Measurements from ENCODE around the gene SEC24B. TPM values are rescaled to one million over a fixed set of nuclear protein-coding genes. Genes with fewer than 3 reads are reported as not detected.

SEC24B gene
- total and polyA plus RNA-seq, 9 donors = 17.2 to 40.7 (median 33.8) TPM

- Histone ChIP-seq H3K27ac (no peak overlapping the region), H3K9me3 (no peaks in the 10 kb centered on the region), H3K36me3 (no peaks in the 10 kb centered on the region), H3K4me3 (no peak overlapping the region), H3K4me1 (ENCODE audit: insufficient read depth) (peaks cover 4% of the 10 kb centered on the region), H3K27me3 (no peaks in the 10 kb centered on the region)
- TF ChIP-seq, protein P1, sequence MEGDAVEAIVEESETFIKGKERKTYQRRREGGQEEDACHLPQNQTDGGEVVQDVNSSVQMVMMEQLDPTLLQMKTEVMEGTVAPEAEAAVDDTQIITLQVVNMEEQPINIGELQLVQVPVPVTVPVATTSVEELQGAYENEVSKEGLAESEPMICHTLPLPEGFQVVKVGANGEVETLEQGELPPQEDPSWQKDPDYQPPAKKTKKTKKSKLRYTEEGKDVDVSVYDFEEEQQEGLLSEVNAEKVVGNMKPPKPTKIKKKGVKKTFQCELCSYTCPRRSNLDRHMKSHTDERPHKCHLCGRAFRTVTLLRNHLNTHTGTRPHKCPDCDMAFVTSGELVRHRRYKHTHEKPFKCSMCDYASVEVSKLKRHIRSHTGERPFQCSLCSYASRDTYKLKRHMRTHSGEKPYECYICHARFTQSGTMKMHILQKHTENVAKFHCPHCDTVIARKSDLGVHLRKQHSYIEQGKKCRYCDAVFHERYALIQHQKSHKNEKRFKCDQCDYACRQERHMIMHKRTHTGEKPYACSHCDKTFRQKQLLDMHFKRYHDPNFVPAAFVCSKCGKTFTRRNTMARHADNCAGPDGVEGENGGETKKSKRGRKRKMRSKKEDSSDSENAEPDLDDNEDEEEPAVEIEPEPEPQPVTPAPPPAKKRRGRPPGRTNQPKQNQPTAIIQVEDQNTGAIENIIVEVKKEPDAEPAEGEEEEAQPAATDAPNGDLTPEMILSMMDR (IDR thresholded peaks at IDR 0.05) = no peak
- TF ChIP-seq POLR2A (IDR thresholded peaks at IDR 0.05) (no peak), EP300 (IDR thresholded peaks at IDR 0.05) (no peak)
- no peak for DNase-seq
- intact Hi-C loops (cut with DNase I) = no loop called here
Measured at GRCh38 chr4:109390115-109390768, 43.4 kb upstream of the SEC24B start.

DNA sequence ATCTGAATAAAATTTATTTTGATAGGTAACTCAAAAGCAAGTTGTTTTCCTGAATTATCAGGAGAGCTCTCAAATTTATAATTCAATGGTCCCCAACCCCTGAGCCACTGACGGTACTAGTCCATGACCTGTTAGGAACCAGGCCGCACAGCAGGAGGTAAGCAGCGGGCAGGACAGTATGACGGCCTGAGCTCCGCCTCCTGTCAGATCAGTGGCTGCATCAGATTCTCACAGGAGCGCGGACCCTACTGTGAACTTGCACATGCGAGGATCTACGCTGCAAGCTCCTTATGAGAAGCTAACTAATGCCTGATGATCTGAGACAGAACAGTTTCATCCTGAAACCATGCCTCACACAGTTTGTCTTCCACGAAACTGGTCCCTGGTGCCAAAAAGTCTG is 37.9 kb upstream of the SEC24B start:
- no peak overlapping the region for H3K27ac ChIP-seq
- no peaks in the 10 kb centered on the region for H3K9me3 ChIP-seq
- H3K36me3 ChIP-seq = no peaks in the 10 kb centered on the region
- H3K27me3 ChIP-seq = no peaks in the 10 kb centered on the region
- intact Hi-C loops (cut with DNase I) = no loop called here
- TF ChIP-seq POLR2A (IDR thresholded peaks at IDR 0.05) = no peak
- no peak for TF ChIP-seq EP300 (IDR thresholded peaks at IDR 0.05)
- TF ChIP-seq, protein P1 (IDR thresholded peaks at IDR 0.05) = no peak
- H3K4me1 ChIP-seq (ENCODE audit: insufficient read depth) = no peaks in the 10 kb centered on the region
- no peak for DNase-seq
- no peak overlapping the region for H3K4me3 ChIP-seq
- WGBS, 3 donors = 85 to 91% (median 87%) methylated on average over 10 of the region's 10 CpGs

DNA sequence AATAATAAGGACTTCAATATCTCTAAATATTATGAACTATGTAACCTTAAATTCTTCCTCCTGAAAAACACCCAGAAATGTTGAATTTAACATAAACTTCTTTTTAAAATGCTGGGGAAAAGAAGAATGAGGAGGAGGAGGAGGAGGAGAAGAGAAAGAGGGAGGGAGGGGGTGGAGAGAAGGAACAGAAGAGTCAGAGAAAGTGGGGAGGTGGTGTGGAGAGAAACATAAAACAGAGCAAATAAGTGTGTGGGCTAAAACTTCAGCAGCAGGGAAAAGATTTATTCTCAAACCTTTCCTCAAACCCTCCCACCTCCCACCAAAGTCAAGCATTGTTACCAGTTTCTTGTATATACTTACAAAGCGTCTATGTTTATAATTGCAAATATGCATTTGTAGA is 34.7 kb upstream of the SEC24B start:
- intact Hi-C loops (cut with DNase I) = no loop called here
- H3K4me1 ChIP-seq (ENCODE audit: insufficient read depth) = no peaks in the 10 kb centered on the region
- DNase-seq = no peak
- H3K4me3 ChIP-seq = no peak overlapping the region
- no peaks in the 10 kb centered on the region for H3K27me3 ChIP-seq
- TF ChIP-seq EP300 (IDR thresholded peaks at IDR 0.05) = no peak
- TF ChIP-seq POLR2A (IDR thresholded peaks at IDR 0.05) = no peak
- no peaks in the 10 kb centered on the region for H3K36me3 ChIP-seq
- no peaks in the 10 kb centered on the region for H3K9me3 ChIP-seq
- 32 to 54% (median 36%) methylated on average over 1 of the region's 1 CpG for WGBS, 3 donors
- H3K27ac ChIP-seq = no peak overlapping the region

DNA sequence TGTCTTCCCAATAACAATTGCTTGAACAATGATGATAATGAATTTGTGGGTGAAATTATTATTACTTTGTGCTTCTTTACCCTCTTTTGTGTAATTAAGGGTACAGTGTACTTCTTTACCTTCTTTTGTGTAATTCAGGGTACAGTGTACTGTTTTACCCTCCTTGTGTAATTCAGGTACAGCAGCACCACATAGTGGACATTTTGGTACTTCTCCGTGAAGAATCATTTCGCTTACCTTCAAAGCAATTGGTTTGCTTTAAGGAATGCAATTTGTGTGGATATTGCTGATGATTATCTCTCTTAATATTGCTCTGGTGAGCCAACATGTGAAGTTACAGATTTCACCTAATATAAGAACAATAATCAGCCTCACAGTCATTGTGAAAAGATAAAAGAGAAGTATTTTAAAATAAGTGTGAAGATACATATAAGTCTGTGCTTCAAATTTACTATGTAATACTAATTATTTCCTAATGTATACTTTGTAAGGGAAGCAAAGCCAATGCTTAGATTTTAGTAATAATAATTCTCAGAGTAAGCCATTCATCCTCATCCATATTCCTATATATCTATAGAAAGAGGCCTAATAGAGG is 27.2 kb upstream of the SEC24B start:
- no peak overlapping the region for H3K4me3 ChIP-seq
- 2 to 7% (median 5%) methylated on average over 2 of the region's 2 CpGs for WGBS, 3 donors
- H3K4me1 ChIP-seq (ENCODE audit: insufficient read depth) = no peaks in the 10 kb centered on the region
- intact Hi-C loops (cut with DNase I) = loop anchor here (5.0 to 10.0 kb wide), 2 partner anchors 572 to 574 kb away; no protein-coding TSS in a partner anchor
- no peak for TF ChIP-seq POLR2A (IDR thresholded peaks at IDR 0.05)
- TF ChIP-seq, protein P1 (IDR thresholded peaks at IDR 0.05) = peak; percentile 21 to 42 (median 22)
- no peaks in the 10 kb centered on the region for H3K36me3 ChIP-seq
- no peaks in the 10 kb centered on the region for H3K27me3 ChIP-seq
- H3K27ac ChIP-seq = no peak overlapping the region
- DNase-seq = no peak
- no peaks in the 10 kb centered on the region for H3K9me3 ChIP-seq

Measured in ovary (tissue), 9 donors.